ENCODE measurements around the gene DMC1. TPM values are rescaled to one million over a fixed set of nuclear protein-coding genes. Genes with fewer than 3 reads are reported as not detected.
A peak's percentile ranks its signal among the peaks of the same experiment; 100 is the strongest.

DMC1 gene
- total RNA-seq, 5 donors from 2014 or later (not counting 1 experiment from before 2014, with no cell fraction given) = 0.55 to 0.78 (median 0.68) TPM; not detected in 1

DNA sequence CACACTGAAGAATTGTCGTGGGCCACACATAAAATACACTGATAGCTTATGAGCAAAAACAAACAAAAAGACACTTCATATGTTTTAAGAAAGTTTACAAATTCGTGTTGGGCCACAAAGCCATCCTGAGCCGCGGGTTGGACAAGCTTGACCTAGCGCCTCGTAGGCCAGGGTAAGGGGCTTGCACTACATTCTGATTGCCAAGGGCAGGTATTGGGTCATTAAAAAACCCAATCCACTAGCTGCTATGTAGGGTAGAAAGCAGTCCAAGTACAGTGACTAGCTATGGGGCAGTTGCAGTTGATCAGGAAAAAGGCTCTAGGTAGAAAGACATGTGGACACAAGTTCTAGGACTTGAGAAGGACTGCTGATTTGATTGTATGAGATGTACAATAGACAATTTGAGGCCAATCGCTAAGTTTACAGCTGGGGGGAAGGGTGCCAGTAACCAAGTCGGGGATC is 88.1 kb downstream of the DMC1 start:
- H3K27me3 Mint-ChIP-seq = no peaks in the 10 kb centered on the region
- no peaks in the 10 kb centered on the region for H3K9me3 Mint-ChIP-seq
- ATAC-seq (replicated peaks in 1 of 4) (peak in 1 of 4 experiments; percentile 5), DNase-seq (no peak)
- H3K27me3 ChIP-seq (replicated peaks in 1 of 2; ENCODE audit: control insufficient read depth in 2 of 2, extremely low read depth in 1 of 2, insufficient read depth in 2 of 2, low read length in 1 of 2) = no peaks in the 10 kb centered on the region
- WGBS (ENCODE audit: insufficient coverage) = 97% methylated on average over 6 of the region's 8 CpGs
- peaks cover 51% of the 10 kb centered on the region for H3K36me3 Mint-ChIP-seq
- H3K4me1 ChIP-seq (ENCODE audit: control insufficient read depth in 1 of 2, extremely low read depth in 1 of 2, insufficient read depth in 2 of 2, low read length in 2 of 2) = peaks cover 0 to 5% of the 10 kb centered on the region in 2 experiments
- H3K27ac Mint-ChIP-seq = no peak overlapping the region
- H3K4me1 Mint-ChIP-seq = peaks cover 21 to 28% (median 27%) of the 10 kb centered on the region in 3 donors
- H3K27ac ChIP-seq (ENCODE audit: low read length) = no peak overlapping the region
- CTCF ChIA-PET = no interaction called here
- no peaks in the 10 kb centered on the region for H3K9me3 ChIP-seq
- H3K4me3 ChIP-seq (ENCODE audit: control insufficient read depth in 1 of 2, extremely low read depth in 1 of 2, low read length in 1 of 2) = no peak overlapping the region
- H3K4me3 Mint-ChIP-seq = no peak overlapping the region
- POLR2A ChIA-PET = no interaction called here
- peaks cover 10 to 71% of the 10 kb centered on the region in 2 donors for H3K36me3 ChIP-seq (ENCODE audit: control insufficient read depth in 2 of 2, extremely low read depth in 1 of 2, insufficient read depth in 1 of 2, low read length in 1 of 2)

- peaks cover 45% of the 10 kb centered on the region for H3K36me3 Mint-ChIP-seq
- H3K9me3 ChIP-seq = no peaks in the 10 kb centered on the region
- POLR2A ChIA-PET = no interaction called here
- no peak overlapping the region for H3K4me3 Mint-ChIP-seq
- CTCF ChIA-PET = interaction anchor here in 1 of 2 donors (0.5 kb wide), 1 partner anchor 188 kb away, joined by 3 read pairs; no protein-coding TSS in a partner anchor
- H3K27ac ChIP-seq (ENCODE audit: low read length) = no peak overlapping the region
- no peak overlapping the region for H3K4me3 ChIP-seq (ENCODE audit: control insufficient read depth in 1 of 2, extremely low read depth in 1 of 2, low read length in 1 of 2)
- H3K9me3 Mint-ChIP-seq = no peaks in the 10 kb centered on the region
- no peak for DNase-seq
- no peaks in the 10 kb centered on the region for H3K27me3 Mint-ChIP-seq
- peaks cover 0 to 5% of the 10 kb centered on the region in 2 experiments for H3K4me1 ChIP-seq (ENCODE audit: control insufficient read depth in 1 of 2, extremely low read depth in 1 of 2, insufficient read depth in 2 of 2, low read length in 2 of 2)
- peaks cover 10 to 65% of the 10 kb centered on the region in 2 donors for H3K36me3 ChIP-seq (ENCODE audit: control insufficient read depth in 2 of 2, extremely low read depth in 1 of 2, insufficient read depth in 1 of 2, low read length in 1 of 2)
- no peaks in the 10 kb centered on the region for H3K27me3 ChIP-seq (replicated peaks in 1 of 2; ENCODE audit: control insufficient read depth in 2 of 2, extremely low read depth in 1 of 2, insufficient read depth in 2 of 2, low read length in 1 of 2)
- H3K4me1 Mint-ChIP-seq = peaks cover 17 to 23% (median 21%) of the 10 kb centered on the region in 3 donors
- no peak for ATAC-seq (replicated peaks in 1 of 4)
- WGBS (ENCODE audit: insufficient coverage) = no CpG with 5 or more reads among the region's 3 CpGs
- peak overlapping the region; percentile 5 to 7 for H3K27ac Mint-ChIP-seq
These were observed 88.7 kb downstream of the DMC1 start for GRCh38 chr22:38481162-38481870.

GRCh38 chr22:38479096-38479837 is 90.7 kb downstream of the DMC1 start:
- Mint-ChIP-seq H3K27me3 (no peaks in the 10 kb centered on the region), H3K27ac (peak overlapping the region in 1 of 2 donors; percentile 52), H3K4me3 (no peak overlapping the region), H3K9me3 (no peaks in the 10 kb centered on the region), H3K36me3 (peaks cover 31% of the 10 kb centered on the region), H3K4me1 (peaks cover 6 to 11% (median 10%) of the 10 kb centered on the region in 3 donors)
- 100% methylated on average over 1 of the region's 7 CpGs for WGBS (ENCODE audit: insufficient coverage)
- CTCF ChIA-PET = no interaction called here
- POLR2A ChIA-PET = interaction anchor here (0.6 to 0.7 kb wide), 2 partner anchors 21 to 271 kb away, joined by 9 to 11 read pairs; no protein-coding TSS in a partner anchor
- peaks cover 6 to 45% of the 10 kb centered on the region in 2 donors for H3K36me3 ChIP-seq (ENCODE audit: control insufficient read depth in 2 of 2, extremely low read depth in 1 of 2, insufficient read depth in 1 of 2, low read length in 1 of 2)
- H3K4me3 ChIP-seq (ENCODE audit: control insufficient read depth in 1 of 2, extremely low read depth in 1 of 2, low read length in 1 of 2) = no peak overlapping the region
- H3K27me3 ChIP-seq (replicated peaks in 1 of 2; ENCODE audit: control insufficient read depth in 2 of 2, extremely low read depth in 1 of 2, insufficient read depth in 2 of 2, low read length in 1 of 2) = no peaks in the 10 kb centered on the region
- H3K27ac ChIP-seq (ENCODE audit: low read length) = no peak overlapping the region
- H3K9me3 ChIP-seq = no peaks in the 10 kb centered on the region
- H3K4me1 ChIP-seq (ENCODE audit: control insufficient read depth in 1 of 2, extremely low read depth in 1 of 2, insufficient read depth in 2 of 2, low read length in 2 of 2) = no peaks in the 10 kb centered on the region
- ATAC-seq (replicated peaks in 1 of 4) = no peak
- no peak for DNase-seq

DNA sequence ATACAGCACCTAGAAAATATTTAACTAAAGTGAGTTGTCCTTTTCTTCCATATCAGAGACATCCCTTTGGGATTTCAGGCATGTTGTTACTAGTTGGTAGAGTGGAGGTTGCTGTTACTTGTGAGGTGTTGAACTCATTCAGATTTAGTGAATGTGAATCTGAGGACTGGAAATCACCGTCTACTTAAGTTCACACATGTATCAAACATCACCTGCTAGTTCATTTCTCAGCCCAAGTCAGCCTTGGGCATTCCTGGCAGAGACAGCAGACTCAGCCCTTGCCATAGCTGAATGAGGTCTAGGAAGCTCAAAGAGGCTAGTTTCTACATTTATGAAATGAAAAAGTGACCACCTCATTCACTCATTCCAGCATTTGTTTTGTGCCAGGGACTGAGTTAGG is 92.4 kb downstream of the DMC1 start:
- H3K9me3 Mint-ChIP-seq = no peaks in the 10 kb centered on the region
- Histone ChIP-seq H3K27me3 (replicated peaks in 1 of 2; ENCODE audit: control insufficient read depth in 2 of 2, extremely low read depth in 1 of 2, insufficient read depth in 2 of 2, low read length in 1 of 2) (no peaks in the 10 kb centered on the region), H3K27ac (ENCODE audit: low read length) (no peak overlapping the region), H3K36me3 (ENCODE audit: control insufficient read depth in 2 of 2, extremely low read depth in 1 of 2, insufficient read depth in 1 of 2, low read length in 1 of 2) (peaks cover 6 to 29% of the 10 kb centered on the region in 2 donors), H3K4me3 (ENCODE audit: control insufficient read depth in 1 of 2, extremely low read depth in 1 of 2, low read length in 1 of 2) (no peak overlapping the region), H3K4me1 (ENCODE audit: control insufficient read depth in 1 of 2, extremely low read depth in 1 of 2, insufficient read depth in 2 of 2, low read length in 2 of 2) (no peaks in the 10 kb centered on the region), H3K9me3 (no peaks in the 10 kb centered on the region)
- no CpG with 5 or more reads among the region's 1 CpG for WGBS (ENCODE audit: insufficient coverage)
- H3K27ac Mint-ChIP-seq = peak overlapping the region in 1 of 2 donors; percentile 19
- POLR2A ChIA-PET = no interaction called here
- no peaks in the 10 kb centered on the region for H3K27me3 Mint-ChIP-seq
- DNase-seq = no peak
- no peak for ATAC-seq (replicated peaks in 1 of 4)
- no peak overlapping the region for H3K4me3 Mint-ChIP-seq
- peaks cover 14% of the 10 kb centered on the region for H3K36me3 Mint-ChIP-seq
- peaks cover 3 to 10% (median 4%) of the 10 kb centered on the region in 3 donors for H3K4me1 Mint-ChIP-seq
- CTCF ChIA-PET = no interaction called here

- Mint-ChIP-seq H3K27me3 (peaks cover 0 to 2% of the 10 kb centered on the region in 2 donors), H3K9me3 (no peaks in the 10 kb centered on the region), H3K4me3 (no peak overlapping the region), H3K36me3 (no peaks in the 10 kb centered on the region), H3K4me1 (peaks cover 3 to 5% (median 4%) of the 10 kb centered on the region in 3 donors), H3K27ac (no peak overlapping the region)
- ATAC-seq (replicated peaks in 1 of 4) (no peak), DNase-seq (no peak)
- Histone ChIP-seq H3K27ac (ENCODE audit: low read length) (no peak overlapping the region), H3K27me3 (replicated peaks in 1 of 2; ENCODE audit: control insufficient read depth in 2 of 2, extremely low read depth in 1 of 2, insufficient read depth in 2 of 2, low read length in 1 of 2) (peaks cover 0 to 21% of the 10 kb centered on the region in 2 experiments), H3K36me3 (ENCODE audit: control insufficient read depth in 2 of 2, extremely low read depth in 1 of 2, insufficient read depth in 1 of 2, low read length in 1 of 2) (peaks cover 0 to under 1% of the 10 kb centered on the region in 2 donors), H3K4me3 (ENCODE audit: control insufficient read depth in 1 of 2, extremely low read depth in 1 of 2, low read length in 1 of 2) (no peak overlapping the region), H3K4me1 (ENCODE audit: control insufficient read depth in 1 of 2, extremely low read depth in 1 of 2, insufficient read depth in 2 of 2, low read length in 2 of 2) (no peaks in the 10 kb centered on the region), H3K9me3 (no peaks in the 10 kb centered on the region)
- WGBS (ENCODE audit: insufficient coverage) = 93% methylated on average over 5 of the region's 10 CpGs
- ChIA-PET POLR2A (no interaction called here), CTCF (interaction anchor here in 1 of 2 donors (0.6 kb wide), 1 partner anchor 217 kb away, joined by 3 read pairs; no protein-coding TSS in a partner anchor)
These were observed 95.9 kb downstream of the DMC1 start for GRCh38 chr22:38474003-38474607.

GRCh38 chr22:38471237-38471636 is 98.7 kb downstream of the DMC1 start:
- no peaks in the 10 kb centered on the region for H3K36me3 Mint-ChIP-seq
- DNase-seq (no peak), ATAC-seq (replicated peaks in 1 of 4) (no peak)
- Histone ChIP-seq H3K27ac (ENCODE audit: low read length) (no peak overlapping the region), H3K4me3 (ENCODE audit: control insufficient read depth in 1 of 2, extremely low read depth in 1 of 2, low read length in 1 of 2) (no peak overlapping the region), H3K9me3 (no peaks in the 10 kb centered on the region), H3K36me3 (ENCODE audit: control insufficient read depth in 2 of 2, extremely low read depth in 1 of 2, insufficient read depth in 1 of 2, low read length in 1 of 2) (no peaks in the 10 kb centered on the region), H3K27me3 (replicated peaks in 1 of 2; ENCODE audit: control insufficient read depth in 2 of 2, extremely low read depth in 1 of 2, insufficient read depth in 2 of 2, low read length in 1 of 2) (peaks cover 2 to 48% of the 10 kb centered on the region in 2 experiments), H3K4me1 (ENCODE audit: control insufficient read depth in 1 of 2, extremely low read depth in 1 of 2, insufficient read depth in 2 of 2, low read length in 2 of 2) (peaks cover 4 to 13% of the 10 kb centered on the region in 2 experiments)
- no peak overlapping the region for H3K27ac Mint-ChIP-seq
- ChIA-PET POLR2A (no interaction called here), CTCF (no interaction called here)
- no peaks in the 10 kb centered on the region for H3K9me3 Mint-ChIP-seq
- 87% methylated on average over 3 of the region's 11 CpGs for WGBS (ENCODE audit: insufficient coverage)
- peaks cover 4 to 14% (median 10%) of the 10 kb centered on the region in 3 donors for H3K4me1 Mint-ChIP-seq
- peaks cover 9 to 17% of the 10 kb centered on the region in 2 donors for H3K27me3 Mint-ChIP-seq
- no peak overlapping the region for H3K4me3 Mint-ChIP-seq
